KOPT-K1 (cell line): ENCODE measurements around the gene TSPOAP1.

Source experiments
- H3K27ac ChIP-seq: fragments of 200-600 bp; sonication (generic); 2 replicates; pipeline ENCODE4 v1.5.1; 2016; ENCODE audit warnings: antibody characterized with exemption, mild to moderate bottlenecking, low read depth, low read length; ENCODE audit not compliant: poor library complexity, severe bottlenecking
- H3K36me3 ChIP-seq: fragments of 200-600 bp; sonication (generic); 2 replicates; pipeline ENCODE4 v1.5.1; 2017; ENCODE audit warnings: antibody characterized with exemption, mild to moderate bottlenecking, low read length, moderate library complexity; ENCODE audit not compliant: insufficient read depth
- H3K9me3 ChIP-seq: fragments of 200-600 bp; sonication (generic); 2 replicates; pipeline ENCODE4 v1.5.1; 2017; ENCODE audit warnings: antibody characterized with exemption, low read length, mild to moderate bottlenecking; ENCODE audit not compliant: insufficient read depth, poor library complexity, severe bottlenecking

The TSPOAP1 gene

DNA sequence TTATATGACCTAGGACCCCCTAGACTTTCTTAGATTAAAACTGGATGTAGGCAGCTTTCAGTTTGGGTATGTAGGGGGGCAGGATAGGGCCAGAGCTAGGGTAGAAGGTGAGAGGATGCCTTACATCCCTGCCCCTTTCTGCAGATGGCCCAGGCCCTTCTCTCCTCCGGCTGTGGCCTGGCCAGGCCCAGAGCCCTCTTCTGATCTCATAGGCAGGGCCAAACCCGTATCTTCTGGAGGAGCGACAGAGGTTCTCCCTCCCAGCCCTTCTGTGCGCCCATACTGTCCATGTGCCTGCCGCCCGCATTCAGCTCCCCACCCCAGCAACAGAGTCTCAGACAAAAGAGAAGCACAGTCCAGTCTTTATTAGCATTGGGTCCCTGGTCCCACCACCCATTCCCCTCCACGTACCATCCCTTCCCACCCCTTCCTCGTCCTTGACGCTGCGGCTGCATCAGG, 2.0 kb upstream of the TSPOAP1 start:
- Histone ChIP-seq H3K36me3 (peaks cover 28% of the 10 kb centered on the region), H3K27ac (peak overlapping the region; percentile 99), H3K9me3 (peaks cover 17% of the 10 kb centered on the region)

DNA sequence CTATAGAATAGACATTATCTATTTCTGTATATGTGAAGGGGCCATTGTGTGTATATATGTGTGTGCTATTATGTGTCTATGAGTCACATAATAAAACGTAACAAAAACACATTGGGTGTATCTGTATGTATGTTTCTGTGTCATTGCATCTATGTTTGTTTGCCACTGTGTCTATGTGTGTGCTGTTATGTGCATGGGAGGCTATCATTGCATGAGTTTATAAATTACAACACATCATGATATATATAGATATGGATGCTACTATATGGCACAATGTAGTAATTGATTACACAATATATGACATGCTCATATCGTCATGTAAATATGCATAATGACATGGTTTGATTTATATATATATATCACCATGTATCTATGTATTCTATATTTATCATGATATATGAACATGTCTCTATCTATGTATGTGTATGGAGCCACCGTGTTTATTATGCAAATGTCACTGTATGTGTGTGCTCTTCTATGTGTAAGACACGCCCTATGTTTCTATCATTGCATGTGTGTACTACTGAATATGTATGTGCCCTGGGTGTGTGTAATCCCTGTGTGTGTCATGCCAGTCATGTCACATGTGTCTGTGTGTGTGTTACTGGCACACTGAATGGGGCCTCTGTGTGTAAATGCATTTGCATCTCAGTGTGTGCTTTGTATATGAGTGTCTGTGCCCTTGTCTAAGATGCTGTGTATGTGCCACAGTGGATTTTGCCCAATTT, 1.4 kb upstream of the TSPOAP1 start:
- Histone ChIP-seq H3K9me3 (peaks cover 17% of the 10 kb centered on the region), H3K27ac (peak overlapping the region; percentile 99), H3K36me3 (peaks cover 28% of the 10 kb centered on the region)

DNA sequence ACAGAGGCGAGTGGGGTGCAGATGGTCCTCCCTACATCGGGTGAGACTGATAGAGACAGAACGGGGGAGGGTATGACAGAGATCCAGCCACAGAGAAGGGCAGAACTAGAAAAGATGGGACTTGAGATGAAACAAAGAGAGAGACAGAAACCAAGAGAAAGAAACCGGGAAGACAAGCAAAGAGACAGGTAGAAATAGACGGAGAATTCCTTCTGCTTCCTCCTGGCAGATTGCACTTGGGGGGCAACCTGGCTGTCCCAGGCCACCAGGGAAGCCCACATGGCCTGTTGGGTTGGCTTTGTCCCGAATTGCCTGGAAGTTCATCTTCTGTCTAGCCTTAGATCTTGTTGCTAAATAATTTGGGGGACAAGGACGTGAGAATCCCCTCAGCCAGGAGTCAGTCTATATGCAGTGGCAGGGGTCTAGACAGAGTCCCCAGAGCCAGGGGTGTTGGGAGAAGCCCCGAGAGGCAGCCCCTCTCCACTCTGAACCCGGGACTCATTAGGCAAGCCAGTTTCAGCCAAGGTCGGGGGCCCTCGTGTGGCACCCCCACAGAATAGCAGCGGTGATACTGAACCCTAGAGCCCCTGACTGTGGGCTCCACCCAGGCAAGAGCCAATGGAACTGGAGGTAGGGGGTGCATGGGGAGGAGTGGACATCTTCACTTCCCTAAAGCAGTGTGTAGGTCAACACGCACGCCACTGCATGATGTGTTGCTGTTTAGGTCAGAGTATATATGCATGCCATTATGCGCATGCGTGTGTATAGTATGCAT, 627 bp upstream of the TSPOAP1 start:
- Histone ChIP-seq H3K9me3 (peaks cover 17% of the 10 kb centered on the region), H3K36me3 (peaks cover 28% of the 10 kb centered on the region), H3K27ac (peak overlapping the region; percentile 99)

GRCh38 chr17:58327363-58328194, 1.0 kb downstream of the TSPOAP1 start:
- H3K9me3 ChIP-seq, result peaks cover 17% of the 10 kb centered on the region
- peaks cover 32% of the 10 kb centered on the region for H3K36me3 ChIP-seq
- H3K27ac ChIP-seq, result peak overlapping the region; percentile 99

- Histone ChIP-seq H3K36me3 (peaks cover 34% of the 10 kb centered on the region), H3K9me3 (peaks cover 13% of the 10 kb centered on the region), H3K27ac (peak overlapping the region; percentile 99)
These were observed 1.8 kb downstream of the TSPOAP1 start for GRCh38 chr17:58326609-58327362.

DNA sequence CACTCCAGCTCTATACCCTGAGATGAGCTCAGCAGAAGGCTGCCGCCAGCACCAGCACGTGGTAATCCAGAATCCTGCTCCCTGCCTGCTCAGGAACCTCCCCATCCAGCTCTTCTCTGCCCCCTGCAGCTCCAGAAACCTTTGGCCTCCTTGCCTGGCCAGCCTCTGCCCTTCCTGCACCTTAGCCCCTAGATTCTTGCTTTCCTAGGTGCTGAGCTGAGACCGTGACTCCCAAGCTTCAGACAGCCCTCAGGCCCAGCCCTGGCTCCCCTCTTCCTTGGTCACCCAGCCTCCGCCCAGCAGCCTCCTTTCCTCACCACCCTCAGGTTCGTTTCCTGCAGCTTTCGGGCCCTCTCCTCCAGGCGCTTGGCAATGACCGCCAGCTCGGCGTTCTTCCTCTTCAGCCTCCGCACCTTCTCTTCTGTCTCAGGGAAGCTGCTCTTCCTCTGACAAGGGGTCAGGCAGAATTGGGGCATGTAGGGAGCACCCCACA, 2.6 kb downstream of the TSPOAP1 start:
- Histone ChIP-seq H3K27ac (peak overlapping the region; percentile 99), H3K9me3 (peaks cover 6% of the 10 kb centered on the region), H3K36me3 (peaks cover 34% of the 10 kb centered on the region)

DNA sequence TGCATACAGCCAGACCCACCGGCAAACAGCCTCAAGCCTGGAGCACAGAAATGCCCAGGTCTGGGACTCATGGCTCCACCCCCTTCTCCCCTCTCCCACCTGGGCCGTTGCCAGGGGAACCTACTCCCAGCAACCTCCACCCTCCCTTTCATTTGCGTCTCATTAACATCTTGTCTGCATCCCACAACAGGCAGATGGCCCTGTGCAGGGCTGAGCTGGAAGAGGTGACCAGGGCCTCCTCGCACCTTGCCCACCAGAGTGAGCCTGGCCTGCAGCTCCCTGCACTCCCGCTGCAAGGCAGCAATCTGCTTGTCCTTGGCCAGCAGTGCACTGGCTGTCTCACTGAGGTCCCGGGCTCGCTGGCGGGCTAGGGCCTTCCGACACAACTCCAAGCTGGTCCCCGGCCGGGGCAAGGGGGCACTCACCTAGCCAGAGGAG, 3.3 kb downstream of the TSPOAP1 start:
- no peak overlapping the region for H3K27ac ChIP-seq
- H3K9me3 ChIP-seq, result no peaks in the 10 kb centered on the region
- peaks cover 34% of the 10 kb centered on the region for H3K36me3 ChIP-seq

GRCh38 chr17:58324409-58325288, 3.9 kb downstream of the TSPOAP1 start:
- Histone ChIP-seq H3K9me3 (no peaks in the 10 kb centered on the region), H3K36me3 (peaks cover 34% of the 10 kb centered on the region), H3K27ac (no peak overlapping the region)

DNA sequence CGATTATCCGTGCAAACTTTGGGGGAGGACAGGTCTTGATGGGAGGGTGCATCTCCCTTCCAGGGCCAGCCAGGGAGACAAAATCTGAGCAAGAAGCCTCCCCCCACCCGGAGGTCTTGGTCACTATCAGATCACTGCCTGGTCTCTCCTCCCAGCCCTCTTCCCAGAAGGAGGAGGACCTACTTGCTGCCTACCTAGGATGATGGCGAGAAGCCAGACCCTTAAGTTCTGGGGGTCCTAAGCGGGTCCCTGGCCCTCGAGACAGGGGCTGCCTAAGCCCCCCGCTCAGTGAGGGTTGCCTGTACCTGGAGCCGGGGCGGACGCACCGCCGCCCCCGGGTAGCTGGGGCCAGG, 4.6 kb downstream of the TSPOAP1 start:
- Histone ChIP-seq H3K36me3 (peaks cover 39% of the 10 kb centered on the region), H3K9me3 (no peaks in the 10 kb centered on the region), H3K27ac (no peak overlapping the region)

- Histone ChIP-seq H3K27ac (no peak overlapping the region), H3K36me3 (peaks cover 44% of the 10 kb centered on the region), H3K9me3 (no peaks in the 10 kb centered on the region)
These were observed 5.1 kb downstream of the TSPOAP1 start for GRCh38 chr17:58323366-58324055.

- no peak overlapping the region for H3K27ac ChIP-seq
- peaks cover 45% of the 10 kb centered on the region for H3K36me3 ChIP-seq
- no peaks in the 10 kb centered on the region for H3K9me3 ChIP-seq
These were observed 5.9 kb downstream of the TSPOAP1 start for GRCh38 chr17:58322581-58323185.

GRCh38 chr17:58321571-58322525, 6.7 kb downstream of the TSPOAP1 start:
- H3K9me3 ChIP-seq, result no peaks in the 10 kb centered on the region
- H3K27ac ChIP-seq, result no peak overlapping the region
- H3K36me3 ChIP-seq, result peaks cover 49% of the 10 kb centered on the region
